GM23338 (cell line): ENCODE measurements around the gene ZNF792. TPM values are rescaled to one million over a fixed set of nuclear protein-coding genes. Genes with fewer than 3 reads are reported as not detected.
"Not testable (repeated sequence)": the region's sequence is repeated elsewhere in the genome, so short reads cannot be mapped to it uniquely, and the experiment has no call there.

Source experiments
- ATAC-seq: fragments of 200-7000 bp; cut with Tn5 transposase; 3 replicates; pipeline ENCODE4 v1.9.1; 2020
- DNase-seq: peaks from one replicate; pipeline ENCODE4 v3.0.0-alpha.2; 2015; ENCODE audit warnings: low spot score
- H2AFZ ChIP-seq: fragments of 200-600 bp; sonication (generic); 2 replicates; pipeline ENCODE4 v1.8.0; 2016; ENCODE audit warnings: antibody characterized with exemption, mild to moderate bottlenecking, moderate library complexity
- H3F3A ChIP-seq: fragments of 200-600 bp; sonication (generic); replicated peaks from 2 replicates; pipeline ENCODE4 v1.8.0; 2017; ENCODE audit warnings: antibody characterized with exemption, mixed run types, low read depth
- H3K27ac ChIP-seq: fragments of 200-600 bp; sonication (generic); 2 replicates; pipeline ENCODE4 v1.6.1; 2016; ENCODE audit warnings: low read depth
- H3K27me3 ChIP-seq: fragments of 200-600 bp; sonication (generic); 2 replicates; pipeline ENCODE4 v1.8.0; 2016; ENCODE audit warnings: mild to moderate bottlenecking, mixed run types, moderate library complexity; ENCODE audit not compliant: insufficient read depth
- H3K36me3 ChIP-seq: fragments of 200-600 bp; sonication (generic); 2 replicates; pipeline ENCODE4 v1.8.0; 2016; ENCODE audit warnings: mild to moderate bottlenecking; ENCODE audit not compliant: insufficient read depth
- H3K4me1 ChIP-seq: fragments of 200-600 bp; sonication (generic); 2 replicates; pipeline ENCODE4 v1.8.0; 2016; ENCODE audit warnings: mild to moderate bottlenecking, moderate library complexity; ENCODE audit not compliant: insufficient read depth
- H3K4me2 ChIP-seq: fragments of 200-600 bp; sonication (generic); 2 replicates; pipeline ENCODE4 v1.7.1; 2017; ENCODE audit warnings: mixed run types
- H3K4me3 ChIP-seq: fragments of 200-600 bp; sonication (generic); 2 replicates; pipeline ENCODE4 v1.6.1; 2016; ENCODE audit warnings: mixed run types
- H3K79me2 ChIP-seq: fragments of 200-600 bp; sonication (generic); replicated peaks from 2 replicates; pipeline ENCODE4 v1.8.0; 2017; ENCODE audit warnings: mild to moderate bottlenecking; ENCODE audit not compliant: insufficient read depth
- H3K9me2 ChIP-seq: fragments of 200-600 bp; sonication (generic); 2 replicates; pipeline ENCODE4 v1.8.0; 2017; ENCODE audit not compliant: insufficient read depth
- H4K20me1 ChIP-seq: fragments of 200-600 bp; sonication (generic); replicated peaks from 2 replicates; pipeline ENCODE4 v1.8.0; 2017; ENCODE audit warnings: mild to moderate bottlenecking; ENCODE audit not compliant: insufficient read depth
- H3K27ac Mint-ChIP-seq: 2 replicates; pipeline ENCODE4 v1.8.0; 2020; ENCODE audit warnings: inconsistent platforms, mild to moderate bottlenecking, moderate library complexity, mixed read lengths
- H3K27me3 Mint-ChIP-seq: 3 replicates; pipeline ENCODE4 v1.8.0; 2022; ENCODE audit warnings: low read depth, mild to moderate bottlenecking, moderate library complexity, mixed read lengths, inconsistent platforms; ENCODE audit not compliant: insufficient read depth, poor library complexity
- H3K36me3 Mint-ChIP-seq: 3 replicates; pipeline ENCODE4 v1.8.0; 2021; ENCODE audit warnings: low read depth, mild to moderate bottlenecking, inconsistent platforms, moderate library complexity, mixed read lengths
- H3K4me1 Mint-ChIP-seq: 3 replicates; pipeline ENCODE4 v1.8.0; 2020; ENCODE audit warnings: mild to moderate bottlenecking, inconsistent platforms, mixed read lengths
- H3K4me3 Mint-ChIP-seq: 3 replicates; pipeline ENCODE4 v1.8.0; 2021; ENCODE audit warnings: moderate library complexity, mild to moderate bottlenecking, inconsistent platforms, mixed read lengths
- H3K9me3 Mint-ChIP-seq: 3 replicates; pipeline ENCODE4 v1.8.0; 2020; ENCODE audit warnings: moderate library complexity, mild to moderate bottlenecking, inconsistent platforms, mixed read lengths
- JUNB ChIP-seq: IDR thresholded peaks from one replicate; pipeline ENCODE4 v1.6.1; 2016; ENCODE audit warnings: antibody characterized with exemption; ENCODE audit not compliant: unreplicated experiment
- POLR2AphosphoS5 ChIP-seq: IDR thresholded peaks from 2 replicates; pipeline ENCODE4 v1.6.1; 2016; ENCODE audit warnings: antibody characterized with exemption, low read depth
- ZNF114 ChIP-seq: fragments of 250-450 bp; sonication (Bioruptor Pico); IDR thresholded peaks from 2 replicates; pipeline ENCODE4 v1.5.0; 2020; ENCODE audit warnings: mild to moderate bottlenecking, moderate library complexity
- ZNF331 ChIP-seq: fragments of 250-450 bp; sonication (Bioruptor Pico); IDR thresholded peaks from 2 replicates; pipeline ENCODE4 v1.5.0; 2020; ENCODE audit warnings: low read depth, mild to moderate bottlenecking, moderate library complexity
- polyA plus RNA-seq: library from polyadenylated mRNA; unstranded; fragments of >200 nt; fragmentation: Nextera tagmentation; extraction: Ambion mirVana; gene quantifications from 2 replicates; pipeline ENCODE4 v1.2.1, GENCODE V29; 2016
- total RNA-seq: library from RNA; depleted of rRNA; stranded (reverse); fragments of >200 nt; shearing (Covaris generic); gene quantifications from 2 replicates; pipeline ENCODE4 v1.2.3, GENCODE V29; 2014
- TF ChIP-seq, protein P1 (sequence below): IDR thresholded peaks from one replicate; pipeline ENCODE4 v1.6.1; 2018; ENCODE audit warnings: antibody characterized with exemption; ENCODE audit not compliant: unreplicated experiment
- TF ChIP-seq, protein P2 (sequence below), 2 experiments: fragments of 200-600 bp in 1 of 2; sonication (generic) in 1 of 2; conservative IDR thresholded peaks; 2 replicates each; pipeline versions ENCODE4 v1.5.1 to v1.6.1; 2016 to 2017; ENCODE audit warnings: antibody characterized with exemption in 2 of 2, low read depth in 2 of 2, mild to moderate bottlenecking in 2 of 2, moderate library complexity in 1 of 2

Gene ZNF792
- total and polyA plus RNA-seq, 2 experiments from 2014 or later = 1.3 to 12.8 TPM

DNA sequence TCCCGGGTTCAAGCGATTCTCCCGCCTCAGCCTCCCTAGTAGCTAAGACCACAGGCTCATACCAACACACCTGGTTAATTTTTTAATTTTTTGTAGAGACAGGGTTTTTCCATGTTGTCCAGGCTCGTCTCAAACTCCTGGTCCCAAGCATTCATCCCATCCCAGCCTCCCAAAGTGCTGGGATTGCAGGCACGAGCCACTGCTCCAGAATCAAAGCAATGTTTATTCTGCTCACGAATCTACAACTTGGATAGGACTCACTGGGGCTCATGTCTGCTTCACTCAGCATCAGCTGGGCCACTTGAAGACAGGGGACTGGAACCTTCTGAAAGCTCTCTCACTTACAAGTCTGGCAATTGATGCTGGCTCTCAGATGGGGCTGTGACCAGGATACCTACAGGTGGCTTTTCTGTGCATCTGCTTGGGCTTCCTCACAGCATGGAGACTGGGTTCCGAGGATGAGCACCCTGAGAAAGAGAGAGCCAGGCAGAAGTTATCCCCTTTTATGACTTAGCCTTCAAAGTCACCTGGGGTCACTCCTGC is 8.2 kb upstream of the ZNF792 start:
- Histone ChIP-seq H4K20me1 (no peaks in the 10 kb centered on the region), H3K79me2 (no peaks in the 10 kb centered on the region), H3K4me1 (peaks cover 25% of the 10 kb centered on the region), H3K27me3 (no peaks in the 10 kb centered on the region), H3F3A (no peaks in the 10 kb centered on the region), H3K27ac (no peak overlapping the region), H3K36me3 (no peaks in the 10 kb centered on the region), H3K4me2 (no peak overlapping the region), H3K4me3 (no peak overlapping the region), H3K9me2 (0 out of 2 replicates have a peak, but pooled peaks cover 3% of the 10 kb centered on the region), H2AFZ (no peak overlapping the region)
- DNase-seq (no peak), ATAC-seq (no peak)
- Mint-ChIP-seq H3K27ac (no peak overlapping the region), H3K9me3 (peaks cover 49% of the 10 kb centered on the region), H3K4me3 (no peak overlapping the region), H3K36me3 (peaks cover 36% of the 10 kb centered on the region), H3K27me3 (peaks cover 7% of the 10 kb centered on the region), H3K4me1 (peaks cover 22% of the 10 kb centered on the region)
- TF ChIP-seq ZNF114 (CRISPR knock-in tag) = no peak
- TF ChIP-seq ZNF331 (CRISPR knock-in tag) = no peak
- TF ChIP-seq POLR2AphosphoS5 = no peak

DNA sequence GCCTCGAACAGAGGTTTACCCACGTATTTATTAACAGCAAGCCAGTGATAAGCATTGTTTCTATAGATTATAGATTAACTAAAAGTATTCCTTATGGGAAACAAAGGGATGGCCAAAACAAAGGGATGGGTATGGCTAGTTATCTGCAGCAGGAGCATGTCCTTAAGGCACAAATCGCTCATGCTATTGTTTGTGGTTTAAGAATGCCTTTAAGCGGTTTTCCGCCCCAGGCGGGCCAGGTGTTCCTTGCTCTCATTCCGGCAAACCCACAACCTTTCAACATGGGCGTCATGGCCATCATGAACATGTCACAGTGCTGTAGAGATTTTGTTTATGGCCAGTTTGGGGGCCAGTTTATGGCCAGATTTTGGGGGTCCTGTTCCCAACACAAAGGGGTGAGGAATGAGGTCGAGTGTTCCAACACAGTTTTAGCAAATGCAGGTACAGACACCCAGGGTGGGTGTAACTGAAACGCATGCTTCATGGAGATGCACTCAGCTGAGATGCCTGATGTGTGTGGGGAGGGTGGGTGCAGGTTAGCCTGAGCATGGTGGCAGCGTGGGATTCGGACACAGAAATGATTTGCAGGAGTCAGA is 6.3 kb upstream of the ZNF792 start:
- not testable (repeated sequence) for H3K4me2 ChIP-seq, H3K36me3 ChIP-seq, H3K79me2 ChIP-seq, H3K27ac ChIP-seq, H3K27ac Mint-ChIP-seq, H3F3A ChIP-seq, H3K4me3 ChIP-seq, ATAC-seq, H2AFZ ChIP-seq, H4K20me1 ChIP-seq, H3K9me2 ChIP-seq, H3K27me3 ChIP-seq, DNase-seq, H3K4me3 Mint-ChIP-seq
- peaks cover 19% of the 10 kb centered on the region for H3K4me1 ChIP-seq
- Mint-ChIP-seq H3K9me3 (peaks cover 60% of the 10 kb centered on the region), H3K27me3 (peaks cover 16% of the 10 kb centered on the region), H3K4me1 (peaks cover 17% of the 10 kb centered on the region), H3K36me3 (peaks cover 48% of the 10 kb centered on the region)

DNA sequence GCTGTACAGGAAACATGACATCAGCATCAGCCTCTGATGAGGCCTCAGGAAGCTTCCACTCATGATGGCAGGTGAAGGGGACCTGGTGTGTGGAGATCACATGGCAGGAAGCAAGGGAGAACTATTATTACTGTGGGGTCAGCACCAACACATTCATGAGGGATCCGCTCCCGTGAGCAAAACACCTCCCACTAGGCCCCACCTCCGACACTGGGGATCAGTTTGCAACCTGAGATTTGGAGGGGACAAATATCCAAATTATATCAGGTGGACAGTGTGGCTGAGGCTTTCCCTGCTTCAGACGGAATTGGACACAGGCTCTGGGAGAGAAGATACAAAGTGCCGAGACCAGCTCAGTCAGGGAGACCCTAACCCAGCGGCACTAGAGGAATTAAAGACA is 5.7 kb upstream of the ZNF792 start:
- Histone ChIP-seq H3K27ac (no peak overlapping the region), H3K4me1 (peaks cover 13% of the 10 kb centered on the region), H2AFZ (no peak overlapping the region), H3K4me3 (no peak overlapping the region), H3K36me3 (no peaks in the 10 kb centered on the region), H3F3A (no peaks in the 10 kb centered on the region), H4K20me1 (no peaks in the 10 kb centered on the region), H3K4me2 (no peak overlapping the region), H3K9me2 (no peaks in the 10 kb centered on the region), H3K79me2 (no peaks in the 10 kb centered on the region), H3K27me3 (no peaks in the 10 kb centered on the region)
- H3K9me3 Mint-ChIP-seq = peaks cover 66% of the 10 kb centered on the region
- peaks cover 13% of the 10 kb centered on the region for H3K4me1 Mint-ChIP-seq
- ATAC-seq (no peak), DNase-seq (no peak)
- H3K27me3 Mint-ChIP-seq = peaks cover 16% of the 10 kb centered on the region
- peaks cover 48% of the 10 kb centered on the region for H3K36me3 Mint-ChIP-seq
- no peak overlapping the region for H3K27ac Mint-ChIP-seq
- no peak overlapping the region for H3K4me3 Mint-ChIP-seq
- TF ChIP-seq, protein P1, sequence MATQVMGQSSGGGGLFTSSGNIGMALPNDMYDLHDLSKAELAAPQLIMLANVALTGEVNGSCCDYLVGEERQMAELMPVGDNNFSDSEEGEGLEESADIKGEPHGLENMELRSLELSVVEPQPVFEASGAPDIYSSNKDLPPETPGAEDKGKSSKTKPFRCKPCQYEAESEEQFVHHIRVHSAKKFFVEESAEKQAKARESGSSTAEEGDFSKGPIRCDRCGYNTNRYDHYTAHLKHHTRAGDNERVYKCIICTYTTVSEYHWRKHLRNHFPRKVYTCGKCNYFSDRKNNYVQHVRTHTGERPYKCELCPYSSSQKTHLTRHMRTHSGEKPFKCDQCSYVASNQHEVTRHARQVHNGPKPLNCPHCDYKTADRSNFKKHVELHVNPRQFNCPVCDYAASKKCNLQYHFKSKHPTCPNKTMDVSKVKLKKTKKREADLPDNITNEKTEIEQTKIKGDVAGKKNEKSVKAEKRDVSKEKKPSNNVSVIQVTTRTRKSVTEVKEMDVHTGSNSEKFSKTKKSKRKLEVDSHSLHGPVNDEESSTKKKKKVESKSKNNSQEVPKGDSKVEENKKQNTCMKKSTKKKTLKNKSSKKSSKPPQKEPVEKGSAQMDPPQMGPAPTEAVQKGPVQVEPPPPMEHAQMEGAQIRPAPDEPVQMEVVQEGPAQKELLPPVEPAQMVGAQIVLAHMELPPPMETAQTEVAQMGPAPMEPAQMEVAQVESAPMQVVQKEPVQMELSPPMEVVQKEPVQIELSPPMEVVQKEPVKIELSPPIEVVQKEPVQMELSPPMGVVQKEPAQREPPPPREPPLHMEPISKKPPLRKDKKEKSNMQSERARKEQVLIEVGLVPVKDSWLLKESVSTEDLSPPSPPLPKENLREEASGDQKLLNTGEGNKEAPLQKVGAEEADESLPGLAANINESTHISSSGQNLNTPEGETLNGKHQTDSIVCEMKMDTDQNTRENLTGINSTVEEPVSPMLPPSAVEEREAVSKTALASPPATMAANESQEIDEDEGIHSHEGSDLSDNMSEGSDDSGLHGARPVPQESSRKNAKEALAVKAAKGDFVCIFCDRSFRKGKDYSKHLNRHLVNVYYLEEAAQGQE = no peak
- TF ChIP-seq ZNF114 (CRISPR knock-in tag) = no peak
- TF ChIP-seq, protein P2, sequence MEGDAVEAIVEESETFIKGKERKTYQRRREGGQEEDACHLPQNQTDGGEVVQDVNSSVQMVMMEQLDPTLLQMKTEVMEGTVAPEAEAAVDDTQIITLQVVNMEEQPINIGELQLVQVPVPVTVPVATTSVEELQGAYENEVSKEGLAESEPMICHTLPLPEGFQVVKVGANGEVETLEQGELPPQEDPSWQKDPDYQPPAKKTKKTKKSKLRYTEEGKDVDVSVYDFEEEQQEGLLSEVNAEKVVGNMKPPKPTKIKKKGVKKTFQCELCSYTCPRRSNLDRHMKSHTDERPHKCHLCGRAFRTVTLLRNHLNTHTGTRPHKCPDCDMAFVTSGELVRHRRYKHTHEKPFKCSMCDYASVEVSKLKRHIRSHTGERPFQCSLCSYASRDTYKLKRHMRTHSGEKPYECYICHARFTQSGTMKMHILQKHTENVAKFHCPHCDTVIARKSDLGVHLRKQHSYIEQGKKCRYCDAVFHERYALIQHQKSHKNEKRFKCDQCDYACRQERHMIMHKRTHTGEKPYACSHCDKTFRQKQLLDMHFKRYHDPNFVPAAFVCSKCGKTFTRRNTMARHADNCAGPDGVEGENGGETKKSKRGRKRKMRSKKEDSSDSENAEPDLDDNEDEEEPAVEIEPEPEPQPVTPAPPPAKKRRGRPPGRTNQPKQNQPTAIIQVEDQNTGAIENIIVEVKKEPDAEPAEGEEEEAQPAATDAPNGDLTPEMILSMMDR (conservative IDR thresholded peaks at IDR 0.05; ENCODE audit: low read depth in 2 of 2) = no peak
- TF ChIP-seq JUNB = no peak
